ENCODE data around the gene CFAP65. TPM values are rescaled to one million over a fixed set of nuclear protein-coding genes. Genes with fewer than 3 reads are reported as not detected.

CFAP65 gene
- total RNA-seq, 1 donor from 2014 or later, result 0.93 TPM

GRCh38 chr2:219018286-219018685, 23.0 kb downstream of the CFAP65 start:
- H3K4me1 Mint-ChIP-seq, result no peaks in the 10 kb centered on the region
- H3K27ac Mint-ChIP-seq (ENCODE audit: unreplicated experiment), result no peak overlapping the region
- H3K9me3 Mint-ChIP-seq, result no peaks in the 10 kb centered on the region
- no peak for TF ChIP-seq CTCF (conservative IDR thresholded peaks at IDR 0.05)
- DNase-seq (ENCODE audit: low read depth, low spot score), result no peak
- no peak overlapping the region for H3K4me3 Mint-ChIP-seq
- H3K27me3 Mint-ChIP-seq (ENCODE audit: low read depth), result peaks cover 41% of the 10 kb centered on the region
- H3K36me3 Mint-ChIP-seq (ENCODE audit: low read depth), result no peaks in the 10 kb centered on the region

- Mint-ChIP-seq H3K9me3 (no peaks in the 10 kb centered on the region), H3K36me3 (ENCODE audit: low read depth) (no peaks in the 10 kb centered on the region), H3K4me1 (no peaks in the 10 kb centered on the region), H3K4me3 (no peak overlapping the region), H3K27ac (ENCODE audit: unreplicated experiment) (no peak overlapping the region), H3K27me3 (ENCODE audit: low read depth) (peaks cover 50% of the 10 kb centered on the region)
- no peak for TF ChIP-seq CTCF (conservative IDR thresholded peaks at IDR 0.05)
- no peak for DNase-seq (ENCODE audit: low read depth, low spot score)
Observed at GRCh38 chr2:219017201-219017931, 23.9 kb downstream of the CFAP65 start.

- peaks cover 54% of the 10 kb centered on the region for H3K27me3 Mint-ChIP-seq (ENCODE audit: low read depth)
- no peak overlapping the region for H3K27ac Mint-ChIP-seq (ENCODE audit: unreplicated experiment)
- H3K4me3 Mint-ChIP-seq, result no peak overlapping the region
- H3K36me3 Mint-ChIP-seq (ENCODE audit: low read depth), result no peaks in the 10 kb centered on the region
- no peaks in the 10 kb centered on the region for H3K9me3 Mint-ChIP-seq
- DNase-seq (ENCODE audit: low read depth, low spot score), result no peak
- H3K4me1 Mint-ChIP-seq, result no peaks in the 10 kb centered on the region
- no peak for TF ChIP-seq CTCF (conservative IDR thresholded peaks at IDR 0.05)
Observed at GRCh38 chr2:219016721-219017120, 24.6 kb downstream of the CFAP65 start.

GRCh38 chr2:219010873-219011272, 30.4 kb downstream of the CFAP65 start:
- H3K27me3 Mint-ChIP-seq (ENCODE audit: low read depth), result peaks cover 85% of the 10 kb centered on the region
- TF ChIP-seq CTCF (conservative IDR thresholded peaks at IDR 0.05), result no peak

GRCh38 chr2:219010162-219010756, 31.1 kb downstream of the CFAP65 start:
- no peaks in the 10 kb centered on the region for H3K36me3 Mint-ChIP-seq (ENCODE audit: low read depth)
- TF ChIP-seq CTCF (conservative IDR thresholded peaks at IDR 0.05), result peak; percentile 57
- no peak overlapping the region for H3K4me3 Mint-ChIP-seq
- no peaks in the 10 kb centered on the region for H3K9me3 Mint-ChIP-seq
- no peak overlapping the region for H3K27ac Mint-ChIP-seq (ENCODE audit: unreplicated experiment)
- H3K27me3 Mint-ChIP-seq (ENCODE audit: low read depth), result peaks cover 85% of the 10 kb centered on the region
- no peaks in the 10 kb centered on the region for H3K4me1 Mint-ChIP-seq
- DNase-seq (ENCODE audit: low read depth, low spot score), result no peak

More at GRCh38 chr2:219010873-219011272, 30.4 kb downstream of the CFAP65 start:
- DNase-seq (ENCODE audit: low read depth, low spot score), result no peak
- no peak overlapping the region for H3K4me3 Mint-ChIP-seq
- H3K4me1 Mint-ChIP-seq, result no peaks in the 10 kb centered on the region
- no peak overlapping the region for H3K27ac Mint-ChIP-seq (ENCODE audit: unreplicated experiment)
- H3K9me3 Mint-ChIP-seq, result no peaks in the 10 kb centered on the region
- H3K36me3 Mint-ChIP-seq (ENCODE audit: low read depth), result no peaks in the 10 kb centered on the region

All from neural crest cell (in vitro differentiated cells).